RWPE2 (cell line): Measurements from ENCODE around the gene RABGEF1.

ENCODE experiments used
- ATAC-seq: fragments of 200-7000 bp; cut with Tn5 transposase; 3 replicates; pipeline ENCODE4 v1.9.1; 2021; ENCODE audit warnings: low read depth
- DNase-seq: peaks from one replicate; pipeline ENCODE4 v3.0.0-alpha.2; 2020; ENCODE audit warnings: low spot score
- H3K27ac ChIP-seq: fragments of 450-650 bp; 2 replicates; pipeline ENCODE4 v1.5.1; 2017; ENCODE audit warnings: mild to moderate bottlenecking; ENCODE audit not compliant: poor library complexity, severe bottlenecking
- H3K27me3 ChIP-seq: fragments of 250-450 bp; sonication (Bioruptor Pico); 2 replicates; pipeline ENCODE4 v1.5.1; 2021; ENCODE audit warnings: mild to moderate bottlenecking, moderate library complexity; ENCODE audit not compliant: insufficient read depth, poor library complexity, severe bottlenecking
- H3K36me3 ChIP-seq: fragments of 250-450 bp; sonication (Bioruptor Pico); 2 replicates; pipeline ENCODE4 v1.5.1; 2020; ENCODE audit warnings: low read depth, mild to moderate bottlenecking, moderate library complexity
- H3K4me1 ChIP-seq: fragments of 250-450 bp; sonication (Bioruptor Pico); 2 replicates; pipeline ENCODE4 v1.5.1; 2021; ENCODE audit warnings: mild to moderate bottlenecking, moderate library complexity; ENCODE audit not compliant: insufficient read depth, poor library complexity, severe bottlenecking
- H3K4me3 ChIP-seq: fragments of 250-450 bp; sonication (Bioruptor Pico); 2 replicates; pipeline ENCODE4 v1.5.1; 2021; ENCODE audit warnings: mild to moderate bottlenecking, moderate library complexity; ENCODE audit not compliant: severe bottlenecking
- H3K9me3 ChIP-seq: fragments of 250-450 bp; sonication (Bioruptor Pico); 2 replicates; pipeline ENCODE4 v1.5.1; 2021; ENCODE audit warnings: mild to moderate bottlenecking, moderate library complexity; ENCODE audit not compliant: severe bottlenecking
- TF ChIP-seq, protein P1 (sequence below): fragments of 450-650 bp; IDR thresholded peaks from one replicate; pipeline ENCODE4 v1.5.1; 2017; ENCODE audit warnings: mild to moderate bottlenecking, moderate library complexity; ENCODE audit not compliant: poor library complexity, severe bottlenecking

RABGEF1 gene

DNA sequence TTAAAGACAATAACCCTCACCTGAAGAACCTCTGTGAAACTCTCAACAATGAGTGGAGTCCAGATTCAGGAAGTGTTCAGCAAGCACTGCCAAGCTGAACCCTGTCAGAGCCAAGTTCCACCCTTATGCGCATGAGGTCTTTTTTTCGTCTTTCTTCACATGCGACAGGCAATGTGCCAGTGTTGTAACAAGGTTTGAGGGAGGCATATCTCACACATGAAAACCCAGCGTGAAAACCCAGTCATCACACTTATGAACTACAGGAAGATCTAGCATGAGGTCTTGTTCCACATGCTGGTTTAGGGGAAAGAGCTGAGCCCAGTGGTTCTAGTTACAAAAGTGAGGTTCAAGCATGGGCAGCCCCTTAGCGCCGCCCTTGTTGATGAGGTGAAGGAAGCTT is 49.7 kb downstream of the RABGEF1 start:
- TF ChIP-seq, protein P1, sequence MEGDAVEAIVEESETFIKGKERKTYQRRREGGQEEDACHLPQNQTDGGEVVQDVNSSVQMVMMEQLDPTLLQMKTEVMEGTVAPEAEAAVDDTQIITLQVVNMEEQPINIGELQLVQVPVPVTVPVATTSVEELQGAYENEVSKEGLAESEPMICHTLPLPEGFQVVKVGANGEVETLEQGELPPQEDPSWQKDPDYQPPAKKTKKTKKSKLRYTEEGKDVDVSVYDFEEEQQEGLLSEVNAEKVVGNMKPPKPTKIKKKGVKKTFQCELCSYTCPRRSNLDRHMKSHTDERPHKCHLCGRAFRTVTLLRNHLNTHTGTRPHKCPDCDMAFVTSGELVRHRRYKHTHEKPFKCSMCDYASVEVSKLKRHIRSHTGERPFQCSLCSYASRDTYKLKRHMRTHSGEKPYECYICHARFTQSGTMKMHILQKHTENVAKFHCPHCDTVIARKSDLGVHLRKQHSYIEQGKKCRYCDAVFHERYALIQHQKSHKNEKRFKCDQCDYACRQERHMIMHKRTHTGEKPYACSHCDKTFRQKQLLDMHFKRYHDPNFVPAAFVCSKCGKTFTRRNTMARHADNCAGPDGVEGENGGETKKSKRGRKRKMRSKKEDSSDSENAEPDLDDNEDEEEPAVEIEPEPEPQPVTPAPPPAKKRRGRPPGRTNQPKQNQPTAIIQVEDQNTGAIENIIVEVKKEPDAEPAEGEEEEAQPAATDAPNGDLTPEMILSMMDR: no peak
- ATAC-seq (no peak), DNase-seq (no peak)
- no peaks in the 10 kb centered on the region for H3K4me1 ChIP-seq
- no peak overlapping the region for H3K27ac ChIP-seq
- no peaks in the 10 kb centered on the region for H3K27me3 ChIP-seq
- no peaks in the 10 kb centered on the region for H3K9me3 ChIP-seq
- peaks cover 73% of the 10 kb centered on the region for H3K36me3 ChIP-seq
- no peak overlapping the region for H3K4me3 ChIP-seq

DNA sequence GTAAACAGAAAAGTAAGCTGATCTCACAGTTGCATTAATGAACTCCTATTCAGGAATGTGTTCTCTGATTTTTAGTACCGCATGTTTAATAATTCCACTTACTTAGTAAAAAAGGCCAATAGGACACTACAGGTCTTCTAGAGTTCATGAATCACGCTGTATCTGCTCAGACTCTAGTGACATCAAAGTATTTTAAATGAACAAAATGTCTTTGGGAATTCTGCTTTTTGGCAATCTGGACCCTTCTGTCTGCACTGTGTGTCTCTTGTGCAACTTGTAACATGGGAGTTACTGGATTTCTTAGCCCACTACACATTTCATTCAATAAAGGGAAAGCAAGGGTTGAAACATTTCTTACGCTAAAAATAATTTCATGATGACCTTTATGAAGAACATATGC is 50.2 kb downstream of the RABGEF1 start:
- peaks cover 74% of the 10 kb centered on the region for H3K36me3 ChIP-seq
- ATAC-seq (no peak), DNase-seq (no peak)
- TF ChIP-seq, protein P1: no peak
- no peak overlapping the region for H3K4me3 ChIP-seq
- no peak overlapping the region for H3K27ac ChIP-seq
- H3K4me1 ChIP-seq: no peaks in the 10 kb centered on the region
- no peaks in the 10 kb centered on the region for H3K9me3 ChIP-seq
- no peaks in the 10 kb centered on the region for H3K27me3 ChIP-seq

DNA sequence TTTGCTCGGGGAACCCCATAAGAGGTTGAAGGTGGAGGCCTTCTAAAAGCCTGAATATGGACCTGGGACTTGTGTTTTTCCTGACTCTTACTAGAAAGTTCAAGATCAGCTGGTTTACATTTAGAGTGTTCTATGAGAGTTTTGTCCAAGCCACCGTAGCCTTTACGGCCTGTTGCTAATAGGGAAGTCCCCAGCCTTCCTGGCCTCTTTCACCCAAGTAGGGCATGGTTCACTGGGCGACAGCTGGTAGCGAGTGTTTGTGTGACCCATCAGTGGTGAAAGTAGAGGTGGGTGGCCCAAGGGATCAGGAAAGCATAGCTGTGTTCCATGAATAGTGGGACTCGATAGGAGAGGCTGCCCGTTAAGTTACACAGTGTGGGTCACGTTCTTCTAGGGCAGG is 60.1 kb downstream of the RABGEF1 start:
- H3K9me3 ChIP-seq: no peaks in the 10 kb centered on the region

DNA sequence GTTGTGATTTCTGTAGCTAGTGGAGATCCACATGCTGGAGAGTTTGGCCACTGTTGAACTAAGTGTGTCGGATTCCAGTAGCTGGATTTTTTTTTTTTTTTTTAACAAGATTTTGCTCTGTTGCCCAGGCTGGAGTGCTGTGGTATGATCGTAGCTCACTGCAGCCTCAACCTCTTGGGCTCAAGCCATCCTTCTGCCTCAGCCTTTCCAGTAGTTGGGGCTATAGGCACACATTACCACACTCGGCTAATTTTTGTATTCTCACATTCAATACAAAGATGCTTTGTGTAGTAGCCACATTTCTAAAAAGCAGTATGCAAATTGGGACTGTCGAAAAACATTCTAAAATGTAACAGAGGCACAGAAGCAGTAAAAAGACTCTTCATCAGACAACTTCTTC is 63.5 kb downstream of the RABGEF1 start:
- Histone ChIP-seq H3K27me3 (no peaks in the 10 kb centered on the region), H3K27ac (no peak overlapping the region), H3K4me1 (no peaks in the 10 kb centered on the region), H3K4me3 (no peak overlapping the region), H3K36me3 (peaks cover 74% of the 10 kb centered on the region), H3K9me3 (no peaks in the 10 kb centered on the region)
- DNase-seq (no peak), ATAC-seq (no peak)
- TF ChIP-seq, protein P1: no peak

More for the DNA sequence above, 60.1 kb downstream of the RABGEF1 start:
- H3K36me3 ChIP-seq: peaks cover 84% of the 10 kb centered on the region
- no peaks in the 10 kb centered on the region for H3K4me1 ChIP-seq
- H3K27me3 ChIP-seq: no peaks in the 10 kb centered on the region
- DNase-seq (no peak), ATAC-seq (no peak)
- no peak overlapping the region for H3K27ac ChIP-seq
- H3K4me3 ChIP-seq: no peak overlapping the region
- TF ChIP-seq, protein P1: no peak

GRCh38 chr7:66807736-66808135 is 67.2 kb downstream of the RABGEF1 start:
- no peaks in the 10 kb centered on the region for H3K9me3 ChIP-seq
- no peak overlapping the region for H3K27ac ChIP-seq
- no peak overlapping the region for H3K4me3 ChIP-seq
- DNase-seq (no peak), ATAC-seq (no peak)
- H3K36me3 ChIP-seq: peaks cover 72% of the 10 kb centered on the region
- TF ChIP-seq, protein P1: no peak
- no peaks in the 10 kb centered on the region for H3K27me3 ChIP-seq
- H3K4me1 ChIP-seq: no peaks in the 10 kb centered on the region
